NK-92 (cell line): Measurements from ENCODE around the gene PRR14.

ENCODE experiments used
- DNase-seq: peaks from one replicate; lab custom pipeline; 2025; ENCODE audit not compliant: unreplicated experiment; lab: John Stamatoyannopoulos, UW

PRR14 gene

DNA sequence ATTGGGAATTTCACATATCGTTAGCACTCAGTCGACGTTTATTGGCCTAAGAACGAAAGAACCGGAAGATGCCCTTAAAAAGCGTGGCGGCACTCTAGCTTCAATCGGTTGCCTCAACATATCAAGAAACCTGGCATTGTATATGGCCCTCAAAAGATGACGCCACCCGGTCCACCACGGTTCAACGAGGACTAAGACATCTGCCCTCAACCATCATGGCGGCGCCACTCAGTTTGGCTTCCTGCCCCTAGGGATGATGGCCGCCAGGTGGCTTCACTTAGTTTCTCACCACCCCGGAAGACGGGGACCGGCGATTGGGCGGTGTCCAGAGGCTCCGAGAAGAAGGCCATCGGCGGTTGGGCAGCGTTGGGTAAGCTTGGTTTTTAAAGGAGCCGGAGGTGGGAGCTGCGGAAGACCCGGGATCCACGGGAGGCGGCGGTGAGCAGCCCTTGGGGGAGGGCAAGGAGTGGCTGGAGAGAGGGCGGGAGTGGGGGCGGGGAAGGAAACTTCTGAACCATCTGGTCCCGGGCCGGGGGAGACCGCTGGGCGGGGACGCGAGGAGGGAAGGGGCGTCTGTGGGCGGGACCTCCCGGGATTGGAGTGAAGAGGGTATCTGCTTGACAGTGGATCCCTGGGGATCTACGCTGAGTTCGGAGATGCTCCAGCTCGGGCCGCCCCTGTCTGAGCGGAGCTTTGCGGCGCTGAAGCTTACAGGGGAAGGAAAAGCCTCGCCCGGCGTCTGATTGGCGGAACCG lies at the start of gene PRR14:
PRR14 (plus strand) TSS at position 592 of the 755 bp plus-strand sequence. CDS start 686 bp downstream, outside the sequence.
- DNase-seq = peak; percentile 89

DNA sequence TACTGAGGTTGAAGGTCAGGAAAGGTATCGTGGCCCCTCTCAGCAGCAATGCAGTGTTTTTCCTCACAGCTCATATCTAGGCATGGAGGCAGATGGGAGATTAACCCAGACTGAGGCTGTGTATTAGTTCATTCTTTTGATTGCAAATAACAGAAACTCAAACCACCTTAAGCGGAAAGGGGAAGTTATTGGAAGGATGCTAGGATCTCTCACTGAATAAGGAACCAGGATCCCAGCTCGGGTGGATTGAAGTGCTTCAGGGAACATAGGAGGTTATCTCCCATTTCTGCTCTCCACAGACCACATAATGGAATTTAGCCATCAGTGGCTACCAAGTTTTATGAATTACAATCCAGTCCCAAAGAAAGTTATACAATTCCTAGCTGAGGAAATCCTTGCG lies 48.8 kb upstream of the PRR14 start:
- no peak for DNase-seq

DNA sequence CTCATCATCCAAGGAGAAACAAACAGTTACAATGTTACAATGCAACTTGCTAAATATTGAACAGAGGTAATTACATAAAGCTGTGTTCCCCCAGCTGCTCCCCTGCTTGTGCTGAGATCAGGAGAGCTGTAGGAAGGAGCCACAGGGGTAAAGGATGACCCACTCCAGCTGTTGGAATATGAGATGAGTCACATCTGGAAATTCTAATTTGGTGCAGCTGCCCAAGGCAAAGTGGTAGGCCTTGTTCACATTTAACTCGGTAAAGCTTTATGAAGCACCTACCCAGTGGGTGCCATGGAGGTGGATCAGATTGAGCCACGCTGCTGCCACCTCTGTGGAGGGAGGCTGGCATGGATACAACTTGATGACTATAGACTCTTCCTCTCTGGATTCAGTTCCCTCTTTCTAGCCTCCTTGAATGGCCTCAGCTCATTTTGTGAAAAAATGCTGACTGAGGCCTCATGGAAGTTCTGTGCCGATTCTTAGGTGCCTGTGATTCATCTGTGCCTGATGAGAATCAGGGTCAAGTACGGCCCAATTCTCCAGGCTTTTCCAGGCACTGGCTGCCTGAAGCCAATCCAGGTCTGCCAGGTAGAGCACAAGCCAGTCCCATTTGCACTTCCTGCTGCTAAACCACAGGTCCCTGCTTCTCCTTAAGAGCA lies 48.0 kb upstream of the PRR14 start:
- no peak for DNase-seq

DNA sequence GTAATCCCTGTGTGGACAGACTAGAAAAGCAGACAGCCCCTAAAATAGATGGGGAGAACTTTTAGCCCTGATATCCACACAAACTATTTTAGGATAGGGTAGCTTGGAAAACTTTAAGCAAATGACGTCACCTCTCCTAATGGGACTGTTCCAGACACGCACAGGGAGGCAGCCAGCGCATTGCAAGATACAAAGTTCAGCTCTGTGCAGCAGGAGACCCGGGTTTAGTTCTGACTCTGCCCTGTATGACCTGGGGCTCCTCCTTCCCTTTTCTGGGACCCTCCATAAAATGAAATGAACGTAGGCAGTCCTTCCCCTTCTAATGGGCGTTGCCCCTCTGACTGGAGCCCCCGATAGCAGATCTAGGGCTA lies 46.8 kb upstream of the PRR14 start:
- DNase-seq = no peak

DNA sequence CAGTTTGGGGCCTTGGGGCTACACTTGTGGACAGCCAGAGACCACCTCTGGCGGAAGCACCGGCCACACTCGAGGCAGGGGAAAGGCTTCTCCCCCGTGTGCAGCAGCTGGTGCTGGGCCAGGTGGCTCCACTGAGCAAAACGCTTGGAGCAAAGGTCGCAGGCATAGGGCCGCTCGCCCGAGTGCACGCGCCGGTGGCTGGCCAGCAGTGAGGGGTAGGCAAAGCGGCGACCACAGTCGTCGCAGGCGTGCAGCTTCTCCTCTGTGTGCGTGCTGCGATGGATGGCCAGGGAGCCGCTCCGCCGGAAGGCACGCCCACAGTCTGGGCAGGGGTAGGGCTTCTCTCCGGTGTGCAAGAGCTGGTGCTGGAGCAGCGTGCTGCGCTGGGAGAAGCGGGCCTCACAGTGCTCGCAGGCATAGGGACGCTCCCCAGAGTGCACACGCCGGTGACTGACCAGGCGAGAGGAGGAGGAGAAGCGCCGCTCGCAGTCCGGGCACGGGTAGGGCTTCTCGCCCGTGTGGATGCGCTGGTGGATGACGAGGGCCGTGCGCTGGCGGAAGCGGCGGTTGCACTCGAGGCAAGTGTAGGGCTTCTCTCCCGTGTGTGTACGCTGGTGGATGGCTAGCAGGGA lies 46.3 kb upstream of the PRR14 start:
- DNase-seq = no peak

DNA sequence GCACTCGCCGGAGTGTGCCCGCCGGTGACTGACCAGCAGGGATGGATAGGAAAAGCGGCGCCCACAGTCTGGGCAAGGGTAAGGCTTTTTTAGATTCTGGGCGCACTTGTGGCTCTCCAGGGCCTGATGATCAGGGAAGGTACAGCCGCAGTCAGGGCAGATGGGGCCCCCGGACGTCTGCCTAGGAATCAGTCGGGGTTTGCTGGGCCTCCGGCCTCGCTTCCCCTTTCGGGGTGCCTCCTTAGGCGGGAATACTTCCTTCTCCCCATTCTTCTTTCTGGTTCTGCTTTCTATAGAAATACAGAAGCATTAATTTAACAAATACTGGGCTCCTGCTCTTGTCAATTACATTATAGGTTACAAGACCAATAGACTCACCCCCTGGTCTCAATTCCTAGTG lies 45.6 kb upstream of the PRR14 start:
- DNase-seq = no peak

DNA sequence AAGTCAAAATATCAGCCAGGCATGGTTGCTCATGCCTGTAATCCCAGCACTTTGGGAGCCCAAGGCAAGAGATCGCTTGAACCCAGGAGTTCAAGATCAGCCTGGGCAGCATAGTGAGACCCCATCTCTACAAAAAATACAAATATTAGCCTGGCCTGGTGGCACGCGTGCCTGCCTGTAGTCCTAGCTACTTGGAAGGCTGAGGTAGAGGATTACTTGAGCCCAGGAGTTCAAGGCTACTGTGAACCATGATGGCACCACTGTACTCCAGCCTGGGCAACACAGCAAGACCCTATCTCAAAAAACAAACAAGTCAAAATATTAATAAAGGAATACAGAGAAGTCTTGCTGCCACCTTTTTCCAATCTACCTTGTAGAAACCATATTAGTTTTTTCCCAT lies 44.8 kb upstream of the PRR14 start:
- DNase-seq = no peak

DNA sequence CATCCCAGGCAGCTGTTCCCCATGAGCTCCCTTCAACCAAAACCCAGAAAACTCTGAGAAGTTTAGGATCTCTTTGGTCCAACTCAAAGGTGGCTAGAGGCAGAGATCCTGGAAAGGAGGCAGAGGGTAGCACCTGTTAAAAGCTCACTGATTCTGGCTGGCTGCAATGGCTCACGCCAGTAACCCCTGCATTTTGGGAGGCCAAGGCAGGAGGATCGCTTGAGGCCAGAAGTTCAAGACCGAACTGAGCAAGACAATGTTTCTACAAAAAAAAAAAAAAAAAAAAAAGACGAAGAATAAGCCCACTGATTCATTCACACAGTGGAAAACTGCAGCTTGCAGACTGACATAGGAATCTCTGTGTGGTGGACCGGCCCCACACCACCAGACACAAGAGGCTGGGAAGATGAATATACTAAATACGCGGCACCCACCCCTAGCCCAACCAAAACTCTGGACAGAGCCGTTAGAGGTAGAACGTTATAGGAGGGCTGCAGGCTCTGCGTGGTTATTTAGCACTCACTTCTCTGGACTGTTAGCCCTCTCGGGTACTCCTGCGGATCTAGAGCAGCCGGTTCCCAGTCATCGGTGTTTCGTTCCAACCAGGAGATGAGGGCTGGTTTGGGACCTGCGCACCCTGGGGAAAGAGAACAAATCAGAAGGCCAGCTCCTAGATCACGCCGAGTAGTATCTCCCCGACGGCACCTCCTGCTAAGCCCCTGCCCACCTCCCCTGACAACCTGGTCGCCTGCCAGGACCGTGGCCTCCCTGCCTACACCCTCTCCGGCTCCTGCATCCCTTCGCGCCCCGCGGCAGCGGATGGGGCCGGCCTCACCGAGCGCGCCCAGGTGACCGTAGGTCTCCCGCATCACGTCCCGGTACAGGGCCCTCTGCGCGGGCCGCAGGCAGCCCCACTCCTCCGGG lies 41.5 kb upstream of the PRR14 start:
- no peak for DNase-seq

DNA sequence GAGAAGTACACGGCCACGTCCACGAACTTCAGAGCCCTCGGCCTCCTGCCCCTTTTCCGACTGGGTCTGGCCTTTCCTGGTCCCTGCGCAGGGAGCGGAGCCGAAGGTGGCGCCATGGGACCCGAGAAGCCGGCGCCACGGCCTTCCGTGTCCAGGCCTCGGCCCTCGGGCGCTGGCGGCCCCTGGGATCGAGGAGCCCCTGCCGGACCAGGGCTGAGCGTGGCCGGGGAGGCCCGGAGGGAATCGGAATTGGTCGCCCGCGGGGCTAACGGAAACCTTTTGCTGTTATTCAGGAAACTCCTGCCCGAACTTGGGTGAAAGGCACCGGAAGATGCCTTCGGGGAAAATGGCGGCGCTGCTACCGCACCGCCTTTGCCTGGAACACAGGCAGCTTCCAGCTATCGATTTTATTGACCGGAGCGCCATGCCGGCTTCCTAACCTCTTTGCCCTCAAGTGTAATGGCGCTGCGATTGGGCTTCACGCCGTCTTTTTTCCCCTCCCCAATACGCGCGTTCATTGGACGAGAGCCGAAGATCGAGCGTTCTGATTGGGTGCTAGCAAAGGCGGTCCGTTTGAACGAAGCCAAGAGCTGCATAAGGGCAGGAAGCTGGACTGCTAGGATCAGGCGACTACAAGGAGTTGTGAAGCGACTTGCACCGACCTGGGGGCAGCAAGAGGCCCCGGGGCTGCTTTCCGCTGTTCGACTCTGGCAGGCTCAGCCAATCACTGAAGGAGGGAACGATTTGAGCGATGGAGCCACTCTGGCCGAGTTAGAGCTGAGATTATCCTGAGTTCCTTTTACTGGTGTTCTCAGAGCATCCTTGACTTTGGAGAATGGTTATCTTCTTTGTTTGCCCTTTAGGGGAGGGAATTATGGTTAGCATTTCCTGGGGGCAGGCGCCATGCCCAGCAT lies 40.6 kb upstream of the PRR14 start, which contains the start of gene ZNF689:
ZNF689 (minus strand) TSS at position 464 of the 914 bp plus-strand sequence; CDS start at position 116, 348 bp downstream.
- DNase-seq = peak; percentile 48

DNA sequence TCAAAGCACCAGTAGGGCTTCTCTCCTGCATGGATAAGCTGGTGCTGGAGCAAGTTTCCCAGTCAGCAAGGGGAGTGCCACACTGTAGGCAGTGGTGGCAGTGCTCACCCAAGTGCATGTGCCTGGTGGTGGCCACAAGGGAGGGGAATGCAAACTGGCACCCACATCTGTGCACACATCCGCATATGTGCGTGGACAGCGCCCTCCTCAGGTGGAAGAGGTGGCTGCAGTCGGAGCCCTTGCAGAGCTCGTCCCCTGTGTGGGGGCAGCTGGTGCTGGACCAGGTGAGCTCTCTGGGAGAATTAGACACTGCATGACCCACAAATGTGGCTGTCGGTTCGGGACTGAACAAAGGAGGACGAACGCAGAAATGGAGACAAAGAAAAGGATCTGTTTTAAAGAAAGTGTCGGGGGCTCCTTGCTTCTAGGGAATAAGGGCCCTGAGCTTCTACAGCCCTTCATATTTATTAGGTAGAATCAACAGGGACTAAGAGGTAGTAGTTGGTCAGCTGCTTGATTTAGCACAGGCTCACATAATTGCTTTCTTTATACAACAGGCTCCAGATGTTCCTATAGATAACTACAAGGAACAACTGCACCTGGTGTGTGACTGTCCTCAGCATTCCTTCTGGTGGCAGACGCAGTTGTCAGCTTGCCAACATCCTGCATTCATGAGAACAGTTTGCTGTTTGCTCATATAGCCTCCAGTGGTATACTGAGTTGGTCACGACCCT lies 35.2 kb upstream of the PRR14 start:
- DNase-seq = no peak

DNA sequence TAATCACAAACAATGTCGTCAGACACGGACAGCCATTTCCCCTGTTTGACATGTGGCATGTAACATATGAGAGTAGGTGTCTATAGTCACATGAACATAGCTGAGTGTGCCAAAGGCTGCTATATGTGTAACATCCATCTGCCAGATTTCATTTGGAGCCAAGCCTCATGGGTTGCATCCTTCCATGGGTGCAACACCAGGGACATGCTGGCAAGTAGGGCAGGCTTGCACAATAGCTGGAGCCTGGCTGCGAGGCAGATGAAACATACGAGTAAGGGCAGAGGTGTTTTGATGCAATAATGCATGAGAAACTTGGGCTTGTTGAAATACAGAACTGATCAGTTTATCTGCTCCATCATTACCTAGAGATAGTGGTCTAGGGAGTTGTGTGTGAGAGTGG lies 31.6 kb upstream of the PRR14 start:
- no peak for DNase-seq

DNA sequence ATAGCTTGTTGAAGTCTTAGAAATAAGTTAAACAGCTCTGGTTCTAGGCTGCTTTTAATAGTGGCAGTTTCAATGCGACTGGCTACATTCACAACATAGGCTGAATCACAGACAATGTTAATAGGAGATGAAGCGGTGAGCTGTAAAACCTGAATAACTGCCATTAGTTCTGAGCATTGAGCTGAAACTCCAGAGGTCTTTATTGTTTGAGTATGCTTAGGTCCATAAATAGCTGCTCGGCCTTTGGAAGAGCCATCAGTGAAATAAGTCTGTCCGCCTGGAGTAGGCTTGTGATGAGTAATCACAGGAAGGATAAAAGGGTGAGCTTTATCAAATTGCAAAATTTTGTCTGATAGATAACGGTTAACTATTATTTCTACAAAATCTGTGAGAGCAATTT lies 31.1 kb upstream of the PRR14 start:
- no peak for DNase-seq

DNA sequence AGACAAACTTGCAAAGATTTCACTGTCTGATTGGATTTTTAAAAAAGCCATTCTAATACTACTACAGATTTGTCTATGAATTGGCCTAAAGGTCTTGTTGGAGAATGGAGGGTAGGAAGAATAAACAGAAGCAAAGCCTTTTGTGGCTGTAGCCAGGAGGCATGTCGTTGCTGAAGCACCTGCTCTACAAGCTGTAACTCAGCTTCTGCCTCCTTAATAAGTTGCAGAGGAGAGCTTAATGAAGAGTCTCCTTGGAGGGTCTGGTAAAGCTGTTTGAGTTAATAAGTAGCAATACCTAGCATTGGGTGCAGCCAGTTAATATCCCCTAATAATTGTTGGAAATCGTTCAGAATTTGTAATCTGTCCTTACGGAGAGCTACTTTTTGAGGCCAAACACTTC lies 30.6 kb upstream of the PRR14 start:
- no peak for DNase-seq

DNA sequence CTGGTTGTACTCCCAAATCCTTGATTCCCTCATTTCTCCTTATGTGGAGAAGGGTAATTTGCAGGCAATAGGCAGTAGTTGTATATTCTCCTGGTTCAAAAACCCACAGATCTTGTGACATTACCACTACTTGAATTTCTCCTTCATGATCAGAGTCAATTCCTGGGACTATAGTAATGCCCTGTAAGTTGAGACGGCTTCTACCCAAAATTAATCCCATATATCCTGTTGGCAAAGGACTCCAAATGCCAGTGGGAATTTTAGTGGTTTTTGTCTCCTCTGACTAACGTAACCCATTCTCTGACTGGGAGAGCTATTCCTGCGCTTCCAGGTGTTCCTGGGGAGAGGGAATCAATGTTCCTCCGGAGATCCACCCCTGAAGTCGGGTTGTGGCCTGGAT lies 29.0 kb upstream of the PRR14 start:
- no peak for DNase-seq

DNA sequence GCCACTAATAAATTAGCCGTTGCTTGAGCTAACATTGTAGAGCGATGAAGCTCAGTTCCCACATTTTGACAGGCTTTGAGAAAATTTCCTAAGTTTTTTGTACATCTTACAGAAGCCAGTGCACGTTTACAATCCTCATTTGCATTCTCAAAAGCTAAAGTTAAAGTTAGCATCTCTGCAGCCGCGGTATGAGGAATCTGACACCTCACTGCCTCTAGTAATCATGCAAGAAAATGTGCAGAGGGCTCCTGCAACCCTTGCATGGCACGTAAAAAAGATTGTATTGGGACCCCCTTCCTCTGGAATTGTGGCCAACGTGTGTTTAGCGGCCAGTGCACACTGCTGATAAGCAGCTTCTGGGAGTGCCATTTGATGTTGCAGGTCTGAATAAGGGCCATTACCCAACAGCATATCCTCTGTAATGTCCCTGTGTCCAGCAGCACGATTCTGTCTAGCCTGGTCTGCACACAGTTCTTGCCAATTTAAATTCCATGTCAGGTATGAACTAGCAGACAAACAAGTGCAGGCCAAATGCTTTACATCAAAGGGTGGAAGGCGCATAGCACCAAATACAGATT lies 28.2 kb upstream of the PRR14 start:
- no peak for DNase-seq

DNA sequence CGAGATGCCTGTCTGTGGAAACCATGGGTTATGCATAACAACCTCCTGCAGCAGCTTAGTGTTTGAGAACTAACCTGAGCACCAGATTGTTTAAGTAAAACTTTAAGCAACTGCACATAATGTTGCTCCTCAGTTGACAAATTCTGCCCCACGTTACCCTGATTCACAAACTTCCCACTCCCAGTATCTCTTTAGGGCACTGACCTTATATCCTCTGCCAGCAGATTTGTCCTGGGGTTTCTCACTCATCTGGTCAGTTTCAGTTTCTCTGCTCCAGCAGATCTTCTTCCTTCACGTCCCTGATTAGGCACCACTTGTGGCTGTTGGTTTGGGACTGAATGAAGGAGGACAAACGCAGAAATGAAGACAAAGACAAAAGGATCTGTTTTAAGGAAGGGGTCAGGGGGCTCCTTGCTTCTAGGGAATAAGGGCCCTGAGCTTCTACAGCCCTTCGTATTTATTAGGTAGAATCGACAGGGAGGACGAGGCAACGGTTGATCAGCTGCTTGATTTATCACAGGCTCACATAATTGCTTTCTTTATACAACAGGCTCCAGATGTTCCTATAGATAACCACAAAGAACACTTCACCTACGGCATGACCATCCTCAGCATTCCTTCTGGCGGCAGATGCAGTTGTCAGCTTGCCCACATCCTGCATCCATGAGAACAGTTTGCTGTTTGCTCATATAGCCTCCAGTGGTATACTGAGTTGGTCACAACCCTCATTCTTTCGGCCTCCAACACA lies 27.1 kb upstream of the PRR14 start:
- DNase-seq = no peak

DNA sequence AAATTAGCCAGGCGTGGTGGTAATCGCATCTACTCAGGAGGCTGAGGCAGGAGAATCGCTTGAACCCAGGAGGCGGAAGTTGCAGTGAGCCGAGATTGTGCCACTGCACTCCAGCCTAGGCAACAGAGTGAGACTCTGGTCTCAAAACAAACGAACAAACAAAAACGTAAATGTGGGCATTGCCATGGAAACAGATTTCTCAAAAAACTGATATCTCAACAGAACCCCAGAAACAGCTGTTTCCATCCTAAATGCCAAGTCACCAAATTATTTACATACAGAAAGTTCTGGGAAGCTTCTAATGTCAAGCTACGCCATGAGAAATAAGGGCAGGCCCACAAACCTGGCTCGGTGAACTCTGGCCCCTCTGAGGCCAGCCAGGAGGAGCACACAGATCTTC lies 24.5 kb upstream of the PRR14 start:
- DNase-seq = no peak
